Right cardiac atrium (tissue), 5 donors: ENCODE measurements around the gene SAP130. TPM values are rescaled to one million over a fixed set of nuclear protein-coding genes. Genes with fewer than 3 reads are reported as not detected.
A peak's percentile ranks its signal among the peaks of the same experiment; 100 is the strongest.

Experiments
- ATAC-seq, 2 donors: fragments of 200-7000 bp; cut with Tn5 transposase; one replicate each; pipeline versions ENCODE4 v1.8.0 to v1.9.1; 2020; ENCODE audit warnings: moderate library complexity in 2 of 2, mild to moderate bottlenecking in 1 of 2
- DNase-seq, 3 donors: peaks; one replicate each; pipeline ENCODE4 v3.0.0-alpha.2; 2020
- H3K27ac ChIP-seq: one replicate; pipeline ENCODE4 v1.5.1; 2013; ENCODE audit warnings: mild to moderate bottlenecking, low read length, control low read depth, moderate library complexity
- H3K27me3 ChIP-seq: one replicate; pipeline ENCODE4 v1.6.1; 2013; ENCODE audit not compliant: control insufficient read depth, insufficient read depth
- H3K4me1 ChIP-seq: one replicate; pipeline ENCODE4 v1.6.1; 2013; ENCODE audit warnings: low read length; ENCODE audit not compliant: control insufficient read depth, insufficient read depth
- H3K4me3 ChIP-seq: one replicate; pipeline ENCODE4 v1.5.1; 2013; ENCODE audit warnings: low read length, control low read depth
- H3K9me3 ChIP-seq: one replicate; pipeline ENCODE4 v1.6.1; 2013; ENCODE audit warnings: low read length; ENCODE audit not compliant: control insufficient read depth
- WGBS: extraction: QIAGEN DNeasy Blood & Tissue Kit; methylation state at CpG from one replicate; pipeline ENCODE4 v1.1.7; 2013; 5-methylcytosine and 5-hydroxymethylcytosine counted together
- intact Hi-C, 4 donors: fragments of 100-400 bp; cut with DNase I; formaldehyde crosslinking; loops; one replicate each; pipeline versions ENCODE4 v1.11.0 to v1.14.0; 2022 to 2023
- polyA plus RNA-seq: library from polyadenylated mRNA; stranded (reverse); fragments of 200-250 nt; gene quantifications from one replicate; pipeline ENCODE4 v1.2.3, GENCODE V29; 2013
- total RNA-seq, 4 donors: library from RNA; stranded (reverse); fragmentation: NEBNext Ultra II Directional; extraction: Animal tissue kit (Norgen Biotek cat#: 25700); gene quantifications; one replicate each; pipeline ENCODE4 v1.2.1, GENCODE V29; 2021
- donor health status: healthy with polysubstance abuse.
- donor health status: DM: no; HTN: yes; CAD: no.
- donor health status: DM: no; HTN: no; CAD: no.
- donor health status: DM: no; HTN: yes; CAD: no; lungs with severe emphysema.
- donor health status: DM: yes; HTN: yes; CAD: no.

SAP130 gene
- total and polyA plus RNA-seq, 5 donors: 5.7 to 15.0 (median 12.5) TPM

DNA sequence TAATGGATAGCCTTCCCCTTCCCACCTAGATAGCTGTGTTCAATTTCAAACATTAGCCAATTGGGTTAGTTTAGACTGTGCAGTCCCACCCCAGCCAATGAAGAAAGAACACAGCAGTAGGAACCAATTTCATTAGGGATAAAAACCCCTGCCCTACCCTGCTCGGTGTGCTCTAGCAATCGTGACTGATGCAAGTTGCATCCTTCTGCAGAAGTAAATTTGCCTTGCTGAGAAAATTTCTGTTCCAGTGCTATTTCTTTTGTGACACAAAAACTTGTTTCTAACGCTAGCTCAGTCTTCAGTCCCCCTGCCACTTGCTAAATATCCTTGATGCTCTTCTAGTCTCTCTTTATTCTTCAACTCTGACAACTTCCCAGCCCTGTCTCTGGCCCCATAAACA is 15.2 kb upstream of the SAP130 start:
- Histone ChIP-seq H3K27me3 (no peaks in the 10 kb centered on the region), H3K27ac (no peak overlapping the region), H3K4me3 (no peak overlapping the region), H3K4me1 (no peaks in the 10 kb centered on the region), H3K9me3 (peaks cover 3% of the 10 kb centered on the region)
- ATAC-seq: no peak
- 86% methylated on average over 3 of the region's 3 CpGs for WGBS
- intact Hi-C loops: no loop called here
- no peak for DNase-seq

DNA sequence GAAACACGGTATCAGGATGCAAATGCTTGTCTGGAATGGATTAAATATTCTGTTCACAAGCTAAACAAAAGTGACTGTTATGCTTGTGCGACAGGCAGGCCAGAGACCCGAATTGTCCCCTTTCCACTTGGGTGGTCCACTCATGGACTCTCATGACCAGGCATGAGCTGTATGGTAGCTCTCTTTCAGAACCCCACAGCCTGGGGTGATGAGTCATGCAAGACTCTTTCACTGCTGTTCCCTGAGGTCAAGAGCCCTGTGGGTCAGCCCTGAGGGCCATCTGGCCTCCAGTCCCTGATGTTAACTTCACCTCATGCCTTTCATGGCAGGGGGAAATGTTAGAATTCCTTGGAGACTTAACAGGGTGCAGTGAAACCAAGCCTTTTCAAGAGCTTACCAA is 13.7 kb upstream of the SAP130 start:
- intact Hi-C loops: no loop called here
- ATAC-seq: no peak
- H3K27me3 ChIP-seq: no peaks in the 10 kb centered on the region
- no peak overlapping the region for H3K4me3 ChIP-seq
- H3K27ac ChIP-seq: no peak overlapping the region
- peaks cover 3% of the 10 kb centered on the region for H3K9me3 ChIP-seq
- DNase-seq: no peak
- H3K4me1 ChIP-seq: no peaks in the 10 kb centered on the region
- WGBS: 85% methylated on average over 3 of the region's 3 CpGs

DNA sequence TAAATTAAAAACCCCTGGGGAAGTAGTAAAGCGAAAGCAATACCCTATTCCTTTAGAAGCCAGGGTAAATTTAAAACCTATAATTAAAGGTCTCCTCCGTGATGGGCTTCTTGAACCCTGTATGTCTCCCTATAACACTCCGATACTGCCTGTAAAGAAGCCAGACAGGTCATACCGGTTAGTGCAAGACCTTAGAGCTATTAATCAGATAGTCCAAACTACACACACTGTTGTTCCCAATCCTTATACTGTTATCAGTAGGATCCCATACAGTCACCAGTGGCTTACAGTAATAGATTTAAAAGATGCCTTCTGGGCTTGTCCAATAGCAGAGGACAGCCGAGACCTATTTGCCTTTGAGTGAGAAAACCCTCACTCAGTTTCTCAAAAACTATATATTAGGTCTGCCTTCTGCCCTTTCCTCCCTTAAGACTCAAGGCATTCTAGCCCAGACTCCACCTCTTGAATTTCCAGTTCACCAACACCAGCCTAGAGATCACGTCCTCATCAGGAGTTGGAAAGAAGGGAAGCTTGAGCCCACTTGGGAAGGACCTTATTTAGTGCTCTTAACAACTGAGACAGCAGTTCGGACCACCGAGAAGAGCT is 12.4 kb upstream of the SAP130 start:
- H3K4me1 ChIP-seq: no peaks in the 10 kb centered on the region
- DNase-seq (no peak), ATAC-seq (no peak)
- intact Hi-C loops: no loop called here
- H3K27ac ChIP-seq: no peak overlapping the region
- H3K27me3 ChIP-seq: no peaks in the 10 kb centered on the region
- H3K9me3 ChIP-seq: peaks cover 3% of the 10 kb centered on the region
- WGBS: 83% methylated on average over 8 of the region's 8 CpGs
- H3K4me3 ChIP-seq: no peak overlapping the region

DNA sequence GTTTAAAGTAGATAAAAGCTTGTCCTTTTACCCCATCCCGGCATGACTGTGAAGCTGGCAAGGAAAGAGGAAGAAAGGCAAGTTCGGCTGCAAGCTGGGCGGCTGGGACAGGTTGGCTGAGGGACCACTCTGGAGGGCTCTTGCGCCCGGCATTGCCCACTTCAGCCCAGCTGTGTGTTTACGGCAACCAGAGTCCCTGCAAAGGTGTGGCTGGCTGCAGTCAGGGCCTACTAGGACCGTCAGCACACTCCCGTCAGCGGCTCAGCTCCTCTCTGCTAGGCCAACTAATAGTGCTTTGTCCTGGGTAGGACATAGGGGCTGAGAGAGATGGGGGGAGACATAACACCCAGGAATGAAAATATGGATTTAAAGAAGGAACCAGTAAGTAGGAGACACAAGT is 11.7 kb upstream of the SAP130 start:
- H3K27me3 ChIP-seq: no peaks in the 10 kb centered on the region
- no peak overlapping the region for H3K4me3 ChIP-seq
- no peaks in the 10 kb centered on the region for H3K4me1 ChIP-seq
- intact Hi-C loops: no loop called here
- ATAC-seq (no peak), DNase-seq (no peak)
- WGBS: 86% methylated on average over 9 of the region's 9 CpGs
- H3K9me3 ChIP-seq: peaks cover 3% of the 10 kb centered on the region
- H3K27ac ChIP-seq: no peak overlapping the region

DNA sequence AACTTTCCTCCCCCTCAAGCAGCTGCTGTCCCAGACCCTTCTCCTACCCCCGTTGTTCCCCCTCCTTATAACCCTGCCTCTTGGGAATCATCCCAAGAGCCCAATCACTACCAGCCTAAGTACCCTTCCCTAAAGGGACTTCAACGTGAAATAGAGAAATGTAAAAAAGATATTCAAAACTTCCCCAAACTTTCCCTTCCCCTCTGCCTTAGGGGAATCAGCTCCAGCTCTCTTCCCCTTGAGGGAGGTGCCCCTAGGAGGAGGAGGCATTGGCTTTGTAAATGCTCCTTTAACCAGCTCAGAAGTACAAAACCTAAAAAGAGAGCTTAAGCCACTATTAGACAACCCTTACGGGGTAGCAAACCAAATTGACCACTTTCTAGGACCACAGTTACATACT is 10.6 kb upstream of the SAP130 start:
- peaks cover 3% of the 10 kb centered on the region for H3K9me3 ChIP-seq
- intact Hi-C loops: no loop called here
- WGBS: 71% methylated on average over 3 of the region's 3 CpGs
- DNase-seq (no peak), ATAC-seq (no peak)
- no peak overlapping the region for H3K27ac ChIP-seq
- no peak overlapping the region for H3K4me3 ChIP-seq
- H3K27me3 ChIP-seq: no peaks in the 10 kb centered on the region
- no peaks in the 10 kb centered on the region for H3K4me1 ChIP-seq

DNA sequence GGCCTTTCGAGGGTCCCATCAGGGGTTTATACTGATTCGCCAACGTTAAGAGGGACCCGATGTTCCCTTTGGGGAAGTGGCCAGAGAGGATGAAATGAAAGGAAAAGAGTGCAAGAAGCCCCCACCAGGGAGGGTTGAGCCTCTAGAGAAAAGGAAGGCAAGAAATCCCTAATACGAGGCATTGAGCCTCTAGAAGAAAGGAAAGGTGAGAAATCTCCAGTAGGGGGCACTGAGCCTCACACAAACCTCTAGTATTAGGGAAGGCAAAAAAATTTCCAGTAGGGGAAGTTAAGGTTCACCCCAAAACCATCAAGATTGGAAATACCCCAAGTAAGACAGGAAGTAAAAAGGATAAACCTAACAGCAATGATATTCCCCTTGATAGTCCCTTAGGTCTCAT is 9.8 kb upstream of the SAP130 start:
- 89% methylated on average over 5 of the region's 5 CpGs for WGBS
- Histone ChIP-seq H3K4me3 (no peak overlapping the region), H3K27me3 (no peaks in the 10 kb centered on the region), H3K9me3 (peaks cover 3% of the 10 kb centered on the region), H3K27ac (no peak overlapping the region), H3K4me1 (no peaks in the 10 kb centered on the region)
- intact Hi-C loops: no loop called here
- ATAC-seq (no peak), DNase-seq (no peak)

DNA sequence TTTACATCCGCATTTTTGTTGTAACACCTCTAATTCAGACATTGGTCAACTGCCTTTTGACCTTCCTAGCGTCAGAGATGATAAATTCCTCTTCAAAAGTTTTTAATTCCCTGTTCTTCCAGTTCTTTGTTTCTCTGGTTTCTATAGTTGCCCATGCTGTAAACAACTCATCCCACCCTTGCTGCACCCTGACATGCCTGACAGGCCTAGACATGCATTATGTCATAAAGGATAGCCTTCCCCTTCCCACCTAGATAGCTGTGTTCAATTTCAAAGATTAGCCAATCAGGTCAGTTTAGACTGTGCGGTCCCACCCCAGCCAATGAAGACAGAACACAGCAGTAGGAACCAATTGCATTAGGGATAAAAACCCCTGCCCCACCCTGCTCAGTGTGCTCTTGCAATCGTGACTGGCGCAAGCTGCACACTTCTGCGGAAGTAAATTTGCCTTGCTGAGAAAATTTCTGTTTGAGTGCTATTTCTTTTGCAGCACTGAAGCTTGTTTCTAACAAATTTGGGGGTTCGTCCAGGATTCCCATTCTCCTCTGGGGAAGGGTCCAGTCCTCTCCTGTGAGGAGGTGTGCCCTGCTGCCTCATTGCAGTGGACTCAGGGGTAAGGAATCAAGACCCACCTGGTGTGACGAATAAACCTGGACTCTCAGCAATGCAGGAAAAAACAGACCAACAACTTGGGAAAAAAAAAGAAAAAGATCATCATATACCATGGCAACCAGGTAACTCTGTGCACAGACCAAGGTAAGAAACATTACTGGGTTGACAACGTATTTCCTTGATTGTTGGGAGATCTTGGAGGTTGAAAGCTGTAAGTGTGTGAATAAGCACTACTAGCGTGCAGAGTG is 9.1 kb upstream of the SAP130 start:
- no peak overlapping the region for H3K27ac ChIP-seq
- 87% methylated on average over 10 of the region's 10 CpGs for WGBS
- H3K27me3 ChIP-seq: no peaks in the 10 kb centered on the region
- intact Hi-C loops: no loop called here
- H3K4me1 ChIP-seq: no peaks in the 10 kb centered on the region
- ATAC-seq (no peak), DNase-seq (no peak)
- H3K9me3 ChIP-seq: peaks cover 3% of the 10 kb centered on the region
- no peak overlapping the region for H3K4me3 ChIP-seq

DNA sequence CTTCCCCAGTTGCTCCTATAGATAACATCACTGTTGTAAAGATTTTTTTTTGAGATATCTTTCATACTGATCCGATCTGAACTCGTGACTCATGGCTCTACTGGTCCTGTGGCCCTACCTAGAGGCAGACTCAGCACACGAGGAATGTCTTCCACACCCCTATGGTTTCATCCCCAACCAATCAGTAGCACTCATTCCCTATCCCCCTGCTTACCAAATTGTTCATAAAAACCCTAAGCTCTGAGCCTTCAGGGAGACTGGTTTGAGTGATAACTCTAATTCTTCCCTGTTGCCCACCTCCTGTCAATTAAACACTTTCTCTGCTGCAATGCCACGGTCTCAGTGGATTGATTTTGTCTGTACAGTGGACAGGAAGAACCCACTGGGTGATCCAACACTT is 4.2 kb upstream of the SAP130 start:
- H3K27ac ChIP-seq: no peak overlapping the region
- no peak for DNase-seq
- intact Hi-C loops: no loop called here
- no peaks in the 10 kb centered on the region for H3K9me3 ChIP-seq
- 66% methylated on average over 4 of the region's 4 CpGs for WGBS
- ATAC-seq: no peak
- H3K27me3 ChIP-seq: no peaks in the 10 kb centered on the region
- no peaks in the 10 kb centered on the region for H3K4me1 ChIP-seq
- H3K4me3 ChIP-seq: no peak overlapping the region

DNA sequence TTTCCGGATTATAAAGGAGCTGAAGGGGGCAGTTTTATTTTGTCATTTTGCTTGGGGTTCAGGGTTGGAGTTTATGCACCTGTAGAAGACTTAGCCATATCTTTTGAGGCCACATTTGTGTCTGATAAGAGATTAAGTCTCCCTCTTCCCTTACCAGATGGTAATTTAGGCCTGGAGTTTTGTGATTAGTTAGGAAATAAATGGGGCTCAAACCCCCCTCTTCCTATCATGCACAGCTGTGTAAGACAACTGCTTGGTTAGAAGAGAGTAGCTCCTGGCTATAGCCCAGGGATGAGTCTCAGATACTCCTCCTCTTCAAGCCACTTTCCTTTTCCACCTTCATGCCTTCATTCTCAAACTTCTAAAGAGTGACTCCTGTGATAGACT is 802 bp upstream of the SAP130 start:
- Histone ChIP-seq H3K27ac (peak overlapping the region; percentile 80), H3K27me3 (no peaks in the 10 kb centered on the region), H3K4me1 (no peaks in the 10 kb centered on the region), H3K9me3 (no peaks in the 10 kb centered on the region), H3K4me3 (peak overlapping the region; percentile 86)
- intact Hi-C loops: loop anchor here in 1 of 4 donors (5.0 kb wide), 1 partner anchor 64 kb away; the partner anchor contains the start of gene UGGT1
- ATAC-seq (no peak), DNase-seq (no peak)
- 11% methylated on average over 1 of the region's 1 CpG for WGBS

DNA sequence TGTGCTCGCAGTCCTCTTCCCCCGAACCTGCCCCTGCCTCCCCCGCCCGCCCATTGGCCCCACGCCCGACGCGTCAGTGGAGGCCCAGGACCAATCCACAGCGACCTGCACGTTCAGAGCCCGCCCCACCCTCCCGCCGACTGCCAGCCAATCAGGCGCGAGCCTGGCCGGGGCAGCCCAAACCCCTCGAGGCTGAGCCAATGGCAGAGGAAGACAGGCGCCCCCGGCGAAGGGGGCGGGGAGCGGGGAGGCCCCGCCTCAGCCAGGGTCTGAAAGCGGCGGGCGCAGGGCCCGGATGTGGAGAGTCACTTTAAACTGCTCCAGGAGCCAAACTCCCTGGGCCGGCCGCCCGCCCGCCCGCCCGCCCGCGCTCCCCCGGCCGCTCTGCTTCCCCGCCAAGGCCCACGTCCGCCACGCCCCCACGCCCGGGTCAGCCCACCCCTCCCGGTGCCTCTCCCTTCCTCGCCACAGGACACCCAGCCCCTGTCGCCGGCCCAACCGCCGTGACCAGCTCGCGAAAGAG is 520 bp downstream of the SAP130 start:
- intact Hi-C loops: loop anchor here in 1 of 4 donors (5.0 kb wide), 1 partner anchor 65 kb away; the partner anchor contains the start of gene UGGT1
- no peaks in the 10 kb centered on the region for H3K27me3 ChIP-seq

More for the DNA sequence above, 520 bp downstream of the SAP130 start:
- Histone ChIP-seq H3K4me1 (no peaks in the 10 kb centered on the region), H3K4me3 (peak overlapping the region; percentile 87), H3K27ac (peak overlapping the region; percentile 97), H3K9me3 (no peaks in the 10 kb centered on the region)
- ATAC-seq (peak; percentile 96), DNase-seq (peak; percentile 99 to 100 (median 100))
- WGBS: under 1% methylated on average over 50 of the region's 51 CpGs
